Stomach (tissue), 4 donors: ENCODE data around the gene IQCC.

Experiments used
- EP300 ChIP-seq: sonication (generic); formaldehyde crosslinking; IDR thresholded peaks from one replicate; pipeline ENCODE4 v1.6.1; 2017; ENCODE audit warnings: antibody characterized with exemption
- POLR2A ChIP-seq, 4 donors: fragments of 450-650 bp; IDR thresholded peaks; one replicate each; pipeline ENCODE4 v1.6.1; 2016; ENCODE audit warnings: antibody characterized with exemption in 4 of 4, control low read depth in 2 of 4, mild to moderate bottlenecking in 1 of 4, moderate library complexity in 1 of 4
- TF ChIP-seq, protein P1 (sequence below), 7 experiments: fragments of 450-650 bp in 4 of 7; fragments of 200-600 bp in 3 of 7; sonication (generic) in 3 of 7; IDR thresholded peaks; one replicate each; pipeline ENCODE4 v1.5.1; 2016 to 2019; ENCODE audit warnings: antibody characterized with exemption in 7 of 7, control low read depth in 2 of 7, mild to moderate bottlenecking in 1 of 7

DNA sequence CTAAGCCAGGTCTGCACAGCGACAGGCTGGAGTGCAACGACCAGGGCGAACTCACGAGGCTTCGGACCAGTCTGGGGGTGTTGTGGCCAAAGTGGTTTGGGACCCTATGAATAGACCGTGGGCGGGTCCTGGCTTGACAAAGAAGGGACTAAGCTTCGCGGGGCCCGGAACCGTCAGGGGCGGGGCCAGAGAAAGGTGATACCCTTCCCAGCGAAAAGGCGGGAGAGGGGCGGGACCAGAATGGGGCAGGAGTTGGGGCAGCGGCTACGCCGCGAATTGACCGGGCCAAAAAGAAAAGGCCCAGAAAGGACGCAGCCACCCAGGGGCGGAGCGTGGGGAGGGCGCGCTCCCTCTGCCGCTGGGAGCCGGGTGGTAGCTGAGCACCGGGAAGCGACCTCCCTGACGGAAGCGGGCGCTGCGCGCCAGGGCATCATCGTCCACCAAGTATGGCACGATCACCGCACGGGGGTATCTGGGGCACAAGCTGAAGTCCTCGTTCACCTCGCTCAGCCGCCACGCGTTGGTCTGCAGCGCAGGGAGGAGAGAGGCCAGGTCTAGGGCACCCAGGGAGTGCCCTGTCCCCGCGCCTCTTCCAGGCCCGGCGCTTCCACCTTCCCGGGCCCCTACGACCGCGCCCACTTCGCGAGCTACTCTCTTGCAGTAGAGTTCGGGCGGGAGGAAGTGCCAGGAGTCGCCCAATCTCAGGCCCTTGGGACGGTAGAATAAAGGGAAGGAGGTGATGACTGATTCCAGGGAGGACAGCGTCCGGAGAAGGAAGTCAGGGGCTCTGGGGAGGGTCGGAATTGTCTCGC lies 34.9 kb downstream of the IQCC start:
- TF ChIP-seq, protein P1, sequence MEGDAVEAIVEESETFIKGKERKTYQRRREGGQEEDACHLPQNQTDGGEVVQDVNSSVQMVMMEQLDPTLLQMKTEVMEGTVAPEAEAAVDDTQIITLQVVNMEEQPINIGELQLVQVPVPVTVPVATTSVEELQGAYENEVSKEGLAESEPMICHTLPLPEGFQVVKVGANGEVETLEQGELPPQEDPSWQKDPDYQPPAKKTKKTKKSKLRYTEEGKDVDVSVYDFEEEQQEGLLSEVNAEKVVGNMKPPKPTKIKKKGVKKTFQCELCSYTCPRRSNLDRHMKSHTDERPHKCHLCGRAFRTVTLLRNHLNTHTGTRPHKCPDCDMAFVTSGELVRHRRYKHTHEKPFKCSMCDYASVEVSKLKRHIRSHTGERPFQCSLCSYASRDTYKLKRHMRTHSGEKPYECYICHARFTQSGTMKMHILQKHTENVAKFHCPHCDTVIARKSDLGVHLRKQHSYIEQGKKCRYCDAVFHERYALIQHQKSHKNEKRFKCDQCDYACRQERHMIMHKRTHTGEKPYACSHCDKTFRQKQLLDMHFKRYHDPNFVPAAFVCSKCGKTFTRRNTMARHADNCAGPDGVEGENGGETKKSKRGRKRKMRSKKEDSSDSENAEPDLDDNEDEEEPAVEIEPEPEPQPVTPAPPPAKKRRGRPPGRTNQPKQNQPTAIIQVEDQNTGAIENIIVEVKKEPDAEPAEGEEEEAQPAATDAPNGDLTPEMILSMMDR (IDR thresholded peaks at IDR 0.05): peak in 4 of 7 experiments; percentile 9 to 42 (median 18)
- TF ChIP-seq EP300 (no peak), POLR2A (IDR thresholded peaks at IDR 0.05) (peak in 2 of 4 donors; percentile 18 to 31)
